ENCODE results near the gene COL9A2. TPM values are rescaled to one million over a fixed set of nuclear protein-coding genes. Genes with fewer than 3 reads are reported as not detected.

Gene COL9A2
- total RNA-seq, 2 experiments from 2014 or later = 7.2 to 8.2 TPM

- H3K27ac Mint-ChIP-seq = no peak overlapping the region
- peak; percentile 29 for DNase-seq
- ChIA-PET CTCF (interaction anchor here (0.9 to 8.0 kb wide), 19 partner anchors 7 to 219 kb away, joined by 3 to 92 read pairs (median 6); partner anchors contain the start of genes PPT1, SMAP2 and ZMPSTE24), POLR2A (interaction anchor here (0.6 to 3.3 kb wide), 21 partner anchors 10 to 276 kb away, joined by 3 to 23 read pairs (median 4); partner anchors contain the start of genes CAP1, EXO5, RLF and ZMPSTE24)
- H3K4me3 Mint-ChIP-seq = peak overlapping the region; percentile 66
- no peaks in the 10 kb centered on the region for H3K9me3 Mint-ChIP-seq
- no peaks in the 10 kb centered on the region for H3K36me3 Mint-ChIP-seq (ENCODE audit: low read depth)
- peaks cover 25% of the 10 kb centered on the region for H3K27me3 Mint-ChIP-seq
- H3K4me1 Mint-ChIP-seq = peaks cover 58% of the 10 kb centered on the region
These were observed 1.1 kb downstream of the COL9A2 start for GRCh38 chr1:40315795-40316594.

GRCh38 chr1:40315239-40315794 is 1.8 kb downstream of the COL9A2 start:
- H3K27me3 Mint-ChIP-seq = peaks cover 25% of the 10 kb centered on the region
- POLR2A ChIA-PET = interaction anchor here (0.6 to 3.3 kb wide), 16 partner anchors 11 to 275 kb away, joined by 3 to 23 read pairs (median 4); partner anchors contain the start of genes CAP1, EXO5, RLF and ZMPSTE24
- H3K9me3 Mint-ChIP-seq = no peaks in the 10 kb centered on the region
- peaks cover 59% of the 10 kb centered on the region for H3K4me1 Mint-ChIP-seq
- no peak overlapping the region for H3K27ac Mint-ChIP-seq
- peak; percentile 85 for DNase-seq
- H3K36me3 Mint-ChIP-seq (ENCODE audit: low read depth) = no peaks in the 10 kb centered on the region
- CTCF ChIA-PET = interaction anchor here (0.6 to 8.0 kb wide), 42 partner anchors 8 to 218 kb away, joined by 3 to 92 read pairs (median 4); partner anchors contain the start of genes PPT1, SMAP2 and ZMPSTE24
- peak overlapping the region; percentile 66 for H3K4me3 Mint-ChIP-seq

- ChIA-PET POLR2A (interaction anchor here (0.7 to 3.3 kb wide), 12 partner anchors 22 to 275 kb away, joined by 3 to 23 read pairs (median 4); partner anchors contain the start of genes CAP1, EXO5, RLF and ZMPSTE24), CTCF (interaction anchor here (0.6 to 8.0 kb wide), 39 partner anchors 9 to 218 kb away, joined by 3 to 92 read pairs (median 4); partner anchors contain the start of genes PPT1, SMAP2 and ZMPSTE24)
- Mint-ChIP-seq H3K4me1 (peaks cover 59% of the 10 kb centered on the region), H3K27ac (no peak overlapping the region), H3K36me3 (ENCODE audit: low read depth) (no peaks in the 10 kb centered on the region), H3K9me3 (no peaks in the 10 kb centered on the region), H3K4me3 (peak overlapping the region; percentile 11), H3K27me3 (peaks cover 25% of the 10 kb centered on the region)
- DNase-seq = no peak
These were observed 2.3 kb downstream of the COL9A2 start for GRCh38 chr1:40314721-40315238.

- ChIA-PET CTCF (interaction anchor here (0.7 to 8.0 kb wide), 18 partner anchors 9 to 217 kb away, joined by 3 to 92 read pairs (median 6); partner anchors contain the start of gene PPT1), POLR2A (interaction anchor here (0.6 to 3.3 kb wide), 5 partner anchors 23 to 152 kb away, joined by 3 to 23 read pairs (median 5); partner anchors contain the start of genes RLF and ZMPSTE24)
- H3K27ac Mint-ChIP-seq = no peak overlapping the region
- no peak overlapping the region for H3K4me3 Mint-ChIP-seq
- H3K36me3 Mint-ChIP-seq (ENCODE audit: low read depth) = no peaks in the 10 kb centered on the region
- H3K27me3 Mint-ChIP-seq = peaks cover 22% of the 10 kb centered on the region
- peaks cover 56% of the 10 kb centered on the region for H3K4me1 Mint-ChIP-seq
- no peaks in the 10 kb centered on the region for H3K9me3 Mint-ChIP-seq
- no peak for DNase-seq
These were observed 2.9 kb downstream of the COL9A2 start for GRCh38 chr1:40313958-40314720.

GRCh38 chr1:40313329-40313957 is 3.6 kb downstream of the COL9A2 start:
- DNase-seq = no peak
- Mint-ChIP-seq H3K4me3 (no peak overlapping the region), H3K27ac (no peak overlapping the region), H3K9me3 (no peaks in the 10 kb centered on the region), H3K36me3 (ENCODE audit: low read depth) (no peaks in the 10 kb centered on the region), H3K27me3 (peaks cover 18% of the 10 kb centered on the region), H3K4me1 (peaks cover 49% of the 10 kb centered on the region)
- ChIA-PET POLR2A (interaction anchor here (0.6 to 2.5 kb wide), 3 partner anchors 61 to 151 kb away, joined by 3 to 10 read pairs (median 3); partner anchors contain the start of gene RLF), CTCF (interaction anchor here (1.0 to 5.1 kb wide), 2 partner anchors 25 to 162 kb away, joined by 4 to 67 read pairs; no protein-coding TSS in a partner anchor)

GRCh38 chr1:40312238-40313205 is 4.6 kb downstream of the COL9A2 start:
- POLR2A ChIA-PET = no interaction called here
- Mint-ChIP-seq H3K9me3 (no peaks in the 10 kb centered on the region), H3K4me1 (peaks cover 42% of the 10 kb centered on the region), H3K4me3 (no peak overlapping the region), H3K27me3 (peaks cover 12% of the 10 kb centered on the region), H3K36me3 (ENCODE audit: low read depth) (no peaks in the 10 kb centered on the region), H3K27ac (no peak overlapping the region)
- CTCF ChIA-PET = interaction anchor here (1.0 to 5.1 kb wide), 3 partner anchors 26 to 161 kb away, joined by 3 to 67 read pairs (median 5); no protein-coding TSS in a partner anchor
- DNase-seq = peak; percentile 45

- H3K27ac Mint-ChIP-seq = no peak overlapping the region
- no peak for DNase-seq
- no peaks in the 10 kb centered on the region for H3K9me3 Mint-ChIP-seq
- H3K4me3 Mint-ChIP-seq = no peak overlapping the region
- H3K27me3 Mint-ChIP-seq = peaks cover 6% of the 10 kb centered on the region
- H3K4me1 Mint-ChIP-seq = peaks cover 38% of the 10 kb centered on the region
- POLR2A ChIA-PET = no interaction called here
- H3K36me3 Mint-ChIP-seq (ENCODE audit: low read depth) = no peaks in the 10 kb centered on the region
- CTCF ChIA-PET = interaction anchor here (0.7 to 1.7 kb wide), 3 partner anchors 27 to 168 kb away, joined by 3 to 5 read pairs (median 4); no protein-coding TSS in a partner anchor
These were observed 5.4 kb downstream of the COL9A2 start for GRCh38 chr1:40311692-40312091.

GRCh38 chr1:40310983-40311642 is 6.0 kb downstream of the COL9A2 start:
- ChIA-PET CTCF (interaction anchor here (0.7 to 1.7 kb wide), 2 partner anchors 159 to 167 kb away, joined by 4 to 5 read pairs; no protein-coding TSS in a partner anchor), POLR2A (no interaction called here)
- Mint-ChIP-seq H3K4me3 (no peak overlapping the region), H3K27me3 (peaks cover 4% of the 10 kb centered on the region), H3K4me1 (peaks cover 38% of the 10 kb centered on the region), H3K36me3 (ENCODE audit: low read depth) (no peaks in the 10 kb centered on the region), H3K27ac (no peak overlapping the region), H3K9me3 (no peaks in the 10 kb centered on the region)
- DNase-seq = no peak

- ChIA-PET CTCF (no interaction called here), POLR2A (no interaction called here)
- no peak for DNase-seq
- H3K36me3 Mint-ChIP-seq (ENCODE audit: low read depth) = no peaks in the 10 kb centered on the region
- no peak overlapping the region for H3K27ac Mint-ChIP-seq
- peaks cover 30% of the 10 kb centered on the region for H3K4me1 Mint-ChIP-seq
- H3K9me3 Mint-ChIP-seq = no peaks in the 10 kb centered on the region
- no peak overlapping the region for H3K4me3 Mint-ChIP-seq
- no peaks in the 10 kb centered on the region for H3K27me3 Mint-ChIP-seq
These were observed 7.0 kb downstream of the COL9A2 start for GRCh38 chr1:40310129-40310461.

- no peak overlapping the region for H3K4me3 Mint-ChIP-seq
- H3K27ac Mint-ChIP-seq = no peak overlapping the region
- ChIA-PET POLR2A (no interaction called here), CTCF (no interaction called here)
- no peaks in the 10 kb centered on the region for H3K36me3 Mint-ChIP-seq (ENCODE audit: low read depth)
- no peak for DNase-seq
- H3K9me3 Mint-ChIP-seq = no peaks in the 10 kb centered on the region
- H3K27me3 Mint-ChIP-seq = no peaks in the 10 kb centered on the region
- peaks cover 26% of the 10 kb centered on the region for H3K4me1 Mint-ChIP-seq
These were observed 7.5 kb downstream of the COL9A2 start for GRCh38 chr1:40309374-40310128.

Data from activated CD4-positive, alpha-beta memory T cell treated with anti-CD3 and anti-CD28 coated beads, Interleukin-2, amount 10 ng/mL, durations not matched to agents 7 days and 5 days (primary cell).